ENCODE results near the gene BACH2.

BACH2 gene

GRCh38 chr6:90274451-90275030 lies 22.1 kb downstream of the BACH2 start:
- no peak for DNase-seq

DNA sequence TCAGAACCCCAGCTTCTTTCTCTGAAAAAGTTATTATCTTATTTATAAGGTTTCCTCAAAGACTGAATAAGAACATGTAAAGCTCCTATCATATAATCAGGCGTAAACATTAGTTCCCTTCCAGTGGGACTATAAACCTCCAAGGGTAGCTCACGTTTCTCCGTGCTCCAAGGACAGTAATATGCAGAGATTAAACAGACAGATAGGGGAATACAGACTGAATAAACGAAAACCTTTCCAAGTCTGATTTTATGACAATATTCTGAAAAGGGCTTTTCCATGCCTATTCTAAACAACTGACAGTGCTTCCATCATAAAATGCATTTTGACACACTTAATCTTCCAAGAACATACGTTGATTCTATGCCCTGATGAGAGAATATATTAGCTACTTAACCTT lies 22.8 kb downstream of the BACH2 start:
- DNase-seq, result no peak

- no peak for DNase-seq
Measured at GRCh38 chr6:90272895-90273294, 23.7 kb downstream of the BACH2 start.

DNA sequence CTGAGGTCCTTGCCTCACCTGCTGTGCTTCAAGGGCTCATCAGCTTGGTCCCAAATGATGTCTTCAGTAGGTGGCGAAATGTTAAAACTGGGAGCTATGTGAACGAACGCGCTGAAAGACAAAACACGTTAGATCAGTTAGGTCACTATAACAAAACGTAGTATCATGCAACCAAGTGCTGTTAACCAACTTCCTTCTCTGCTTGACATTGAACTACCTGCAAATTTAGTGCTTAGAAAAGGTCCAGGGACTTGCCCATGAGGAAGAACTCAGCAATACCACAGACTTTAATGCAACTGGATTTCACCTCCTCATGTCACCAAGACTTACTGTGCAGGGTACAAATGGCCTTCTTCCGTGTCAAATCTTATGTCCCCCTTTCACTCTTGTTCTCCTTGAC lies 24.8 kb downstream of the BACH2 start:
- DNase-seq, result no peak

DNA sequence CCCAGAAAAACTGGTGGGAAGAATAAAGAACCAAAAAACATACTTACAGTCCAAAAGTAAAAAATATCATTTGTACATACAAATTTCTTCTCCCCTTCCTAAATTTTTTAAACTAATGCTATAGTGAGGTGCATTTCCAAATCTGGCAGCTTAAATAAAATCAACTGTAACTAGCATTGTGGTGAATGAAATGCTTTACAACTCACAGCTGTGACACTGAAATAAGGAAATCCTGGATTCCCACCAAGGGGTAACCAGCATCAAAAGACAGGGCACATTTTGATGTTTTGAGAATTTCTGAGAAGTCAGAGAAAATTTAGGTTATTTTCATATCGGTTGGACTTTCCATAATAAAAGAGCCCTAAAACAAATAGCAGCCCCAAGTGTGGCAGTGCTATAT lies 27.3 kb downstream of the BACH2 start:
- DNase-seq, result no peak

GRCh38 chr6:90268178-90268577 lies 28.5 kb downstream of the BACH2 start:
- no peak for DNase-seq

DNA sequence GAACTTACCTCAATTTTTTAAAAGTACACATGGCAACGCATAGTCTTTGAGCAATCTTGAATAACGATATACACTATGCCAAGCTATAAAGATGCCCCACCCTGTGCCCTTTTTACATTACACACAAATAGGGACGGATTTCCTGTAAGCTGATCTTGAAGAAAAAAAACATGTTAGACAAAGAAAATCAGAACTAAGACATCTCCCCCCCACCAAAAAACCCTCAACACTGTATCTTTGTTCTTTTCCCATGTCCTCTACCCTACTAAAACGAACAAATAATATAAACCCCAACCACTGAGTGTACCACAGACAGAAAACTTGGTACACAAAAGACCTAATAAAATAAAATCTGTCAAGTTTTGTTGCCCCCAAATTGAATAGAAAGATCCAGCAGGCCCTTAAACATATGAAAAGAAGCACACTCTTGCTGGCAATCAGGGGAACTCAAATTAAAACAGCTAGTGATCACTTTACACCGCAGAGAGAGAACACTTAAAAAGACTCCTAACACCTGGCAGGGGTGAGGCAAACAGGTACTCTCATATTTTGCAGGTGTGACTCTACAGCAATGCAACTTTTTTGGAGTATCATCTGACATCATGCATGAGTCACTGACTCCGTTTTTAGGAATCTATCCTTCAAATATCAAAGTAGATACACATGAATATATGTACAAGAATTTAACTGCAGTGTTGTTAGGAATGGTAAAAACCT lies 29.6 kb downstream of the BACH2 start:
- no peak for DNase-seq

DNA sequence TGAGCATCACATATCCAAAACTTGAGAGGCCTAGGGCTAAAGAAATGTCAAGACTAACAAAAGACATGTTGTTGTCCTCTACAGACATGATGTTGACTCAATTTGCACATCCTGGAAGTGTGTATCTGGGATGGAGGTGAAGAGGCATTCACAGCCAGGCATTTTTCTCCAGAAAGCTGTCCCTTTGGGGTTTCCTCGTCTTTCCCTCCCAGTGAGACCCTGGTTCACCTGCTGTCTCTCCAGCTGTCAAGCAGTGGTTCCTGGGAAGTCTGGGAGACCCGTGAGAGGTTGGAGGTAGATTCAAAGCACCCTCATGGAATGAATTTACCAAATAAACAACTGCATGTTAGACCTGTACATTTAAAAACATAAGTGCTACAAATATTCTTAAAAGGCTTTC lies 32.1 kb downstream of the BACH2 start:
- DNase-seq, result no peak

GRCh38 chr6:90263633-90264032 lies 33.0 kb downstream of the BACH2 start:
- DNase-seq, result no peak

DNA sequence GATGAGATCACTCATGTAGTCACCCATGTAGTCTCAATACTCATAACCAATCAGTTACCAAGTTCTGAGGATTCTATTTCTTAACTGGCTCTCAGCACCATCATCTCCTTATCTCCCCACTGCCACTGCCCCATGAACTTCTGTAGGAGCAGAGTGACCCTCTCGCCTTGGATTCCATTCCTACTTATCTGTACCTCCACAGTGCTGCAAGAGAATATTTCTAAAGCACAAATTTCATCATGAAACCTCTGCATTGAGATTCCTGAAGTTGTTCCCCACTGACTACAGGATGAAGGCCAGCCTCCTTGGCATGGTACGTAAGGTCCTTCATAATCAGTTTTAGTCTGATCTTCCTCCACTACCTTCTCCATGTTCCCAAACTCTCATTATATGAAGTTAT lies 34.8 kb downstream of the BACH2 start:
- no peak for DNase-seq

GRCh38 chr6:90257486-90257738 lies 39.2 kb downstream of the BACH2 start:
- DNase-seq, result no peak

GRCh38 chr6:90256698-90257485 lies 39.8 kb downstream of the BACH2 start:
- DNase-seq, result no peak

DNA sequence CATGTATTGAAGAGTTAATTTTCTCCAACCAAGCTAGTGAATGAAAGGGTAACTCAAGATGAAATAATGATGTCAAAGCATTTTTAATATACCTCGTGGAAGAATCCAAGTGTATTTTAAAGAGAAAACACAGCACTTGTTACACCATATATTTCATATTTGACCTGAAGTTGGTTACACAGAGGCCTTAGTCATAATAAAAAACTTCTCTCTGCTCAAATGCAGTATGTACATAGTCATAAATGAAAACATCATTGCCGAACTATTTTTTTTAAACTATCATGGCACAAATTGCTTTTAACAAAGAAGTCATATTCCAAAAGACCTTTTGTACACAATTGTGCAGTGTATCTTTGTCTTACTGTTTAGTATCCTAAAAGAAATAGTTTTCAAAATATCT lies 43.0 kb downstream of the BACH2 start:
- no peak for DNase-seq

- no peak for DNase-seq
Measured at GRCh38 chr6:90251295-90251992, 45.2 kb downstream of the BACH2 start.

DNA sequence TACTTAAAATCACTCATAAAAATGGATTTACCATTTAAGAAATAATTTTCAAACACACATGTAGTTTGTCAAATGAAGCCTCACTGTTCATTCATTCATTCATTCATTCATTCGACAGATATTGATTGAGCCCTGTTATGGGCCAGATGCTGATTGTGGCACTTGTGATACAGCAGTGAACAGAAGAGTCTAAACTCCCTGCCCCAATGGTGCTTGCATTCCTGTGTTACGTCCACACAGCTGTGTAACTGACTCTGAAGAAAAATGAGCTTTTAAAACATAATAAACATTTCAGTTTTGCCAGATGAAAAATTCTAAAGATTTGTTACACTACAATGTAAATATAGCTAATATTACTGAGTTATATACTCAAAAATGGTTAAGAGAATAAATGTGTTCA lies 46.2 kb downstream of the BACH2 start:
- no peak for DNase-seq

- DNase-seq, result no peak
Measured at GRCh38 chr6:90249458-90249857, 47.2 kb downstream of the BACH2 start.

DNA sequence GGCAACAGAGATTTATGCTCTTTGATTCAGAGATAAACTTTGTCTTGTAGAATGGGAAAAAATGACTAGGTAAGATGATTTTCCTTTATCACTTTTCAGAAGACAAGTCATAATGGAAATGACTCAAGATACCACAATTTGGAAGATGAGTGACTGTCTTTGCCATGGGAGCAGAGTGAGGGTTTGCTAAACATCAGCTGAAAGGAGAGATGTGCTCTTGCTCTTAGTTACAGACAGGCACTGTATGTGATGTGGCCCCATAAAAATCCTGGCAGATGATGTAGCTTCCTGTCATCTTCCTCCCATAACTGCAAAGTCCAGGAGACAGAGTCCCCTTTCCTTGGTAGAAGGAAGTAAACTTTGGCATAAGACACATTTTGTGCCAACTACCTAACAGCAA lies 47.6 kb downstream of the BACH2 start:
- DNase-seq, result no peak

GRCh38 chr6:90247262-90247661 lies 49.4 kb downstream of the BACH2 start:
- DNase-seq, result no peak

DNA sequence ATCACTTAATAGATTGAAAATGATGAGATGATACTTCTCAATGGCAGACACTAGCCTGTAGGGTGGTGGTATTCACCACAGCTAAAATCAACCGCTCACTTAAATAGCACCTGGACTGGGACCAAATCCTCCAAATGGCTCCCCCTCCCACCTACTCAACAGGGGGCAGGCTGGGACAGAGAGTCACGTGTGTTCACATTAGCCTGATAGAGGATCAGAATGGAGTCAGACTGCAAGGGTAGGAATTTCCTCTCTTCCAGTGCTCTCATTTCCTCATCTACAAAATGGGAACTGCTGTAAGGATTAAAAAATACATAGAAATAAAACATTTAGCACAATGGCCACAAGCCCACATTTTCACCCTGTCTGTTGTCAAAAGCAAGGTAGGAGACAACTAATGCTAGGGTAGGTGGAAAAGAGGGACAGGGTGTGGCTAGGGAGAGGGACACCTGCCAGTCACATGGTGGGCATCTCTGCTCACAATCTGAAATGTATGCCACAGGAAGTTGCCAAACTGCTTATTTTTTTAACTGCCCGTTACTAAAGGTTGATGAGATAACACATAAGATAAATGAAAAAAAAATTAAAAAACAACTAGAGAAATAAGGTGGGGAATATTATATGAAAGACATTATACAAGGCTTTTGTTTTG lies 55.3 kb downstream of the BACH2 start:
- no peak for DNase-seq

DNA sequence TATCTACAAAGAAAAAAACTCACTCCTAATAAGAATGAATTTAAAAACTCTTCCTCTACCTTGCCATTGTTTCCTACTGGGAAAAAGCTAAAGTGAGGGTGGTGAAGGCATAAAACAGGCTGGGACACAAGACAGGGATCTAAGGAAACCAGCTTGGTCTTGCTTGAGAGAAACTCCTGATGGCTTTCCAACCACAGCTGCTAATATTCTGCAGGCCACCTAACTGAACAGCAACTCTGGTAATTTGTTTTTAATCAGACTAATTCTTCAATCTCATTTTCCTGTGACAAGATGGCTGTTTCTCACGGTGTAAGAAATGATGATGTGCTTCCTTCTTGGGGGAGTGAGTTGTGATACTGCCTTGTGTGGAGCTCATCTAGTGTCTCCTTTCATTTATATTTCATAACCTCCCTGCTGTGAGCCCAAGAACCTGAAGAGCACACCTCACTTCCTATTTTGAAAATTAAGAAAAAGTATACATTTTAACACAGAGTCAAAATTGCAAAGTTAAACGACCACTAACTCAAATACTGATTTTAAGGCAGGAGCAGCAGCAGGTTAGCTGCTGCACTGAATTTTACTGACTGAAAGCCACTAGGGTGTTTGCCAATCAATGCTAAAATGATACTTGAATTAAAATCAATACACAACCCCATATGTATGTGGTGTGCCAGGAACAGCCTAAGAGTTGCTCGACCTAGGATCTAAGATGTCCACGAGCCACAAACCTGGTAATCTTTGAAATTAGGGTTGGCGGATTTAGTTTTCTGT lies 58.0 kb downstream of the BACH2 start:
- DNase-seq, result no peak

DNA sequence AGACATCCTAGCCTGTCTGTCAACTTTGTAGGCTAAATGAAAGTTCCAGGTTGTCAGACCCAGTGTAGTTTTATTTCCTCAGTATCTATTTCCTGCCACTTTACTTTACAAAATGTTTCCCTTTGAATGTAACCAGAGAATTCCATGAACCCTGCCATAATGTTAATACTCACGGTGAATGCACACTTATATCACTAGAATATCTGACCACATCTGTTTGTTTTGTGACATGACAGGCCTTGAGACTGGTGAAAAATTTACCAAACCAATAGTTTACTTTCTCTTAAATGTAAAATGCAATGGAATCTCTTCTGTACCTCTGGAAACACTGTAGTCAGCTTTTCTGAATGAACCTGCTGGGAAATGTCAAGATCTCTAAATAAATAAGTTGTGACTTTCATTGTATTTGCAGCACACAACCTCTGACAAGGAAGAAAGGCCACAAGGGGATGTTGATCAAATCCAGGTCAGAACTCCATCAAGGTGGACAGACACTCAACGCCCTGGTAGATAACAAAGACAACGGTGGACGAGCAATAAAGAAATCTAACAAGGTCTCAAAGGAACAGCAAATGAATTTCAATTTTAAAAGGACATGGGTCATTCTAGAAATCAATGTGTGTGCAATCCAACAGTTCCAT lies 59.2 kb downstream of the BACH2 start:
- DNase-seq, result no peak

DNA sequence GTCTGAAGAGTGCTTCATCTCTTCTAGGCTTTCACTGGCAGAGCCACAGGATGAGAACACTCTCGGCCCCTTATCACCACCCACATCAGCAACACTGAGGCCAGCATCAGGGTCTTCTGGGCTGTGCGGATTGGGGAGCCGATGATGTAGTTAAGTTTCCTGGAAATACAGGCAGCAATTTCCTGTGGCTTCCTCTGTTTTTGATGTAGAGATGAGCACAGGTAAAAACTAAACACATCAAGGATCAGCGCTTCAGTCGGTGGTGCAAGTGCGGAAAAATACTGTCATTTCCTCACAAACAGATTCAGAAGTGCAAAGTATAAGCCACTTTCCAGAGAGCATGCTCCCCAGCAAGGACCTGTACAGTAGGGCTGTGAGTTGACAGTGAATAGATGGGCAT lies 62.6 kb downstream of the BACH2 start:
- DNase-seq, result no peak
